Upper lobe of left lung (tissue), 6 donors: Measurements from ENCODE around the gene DUS1L. TPM values are rescaled to one million over a fixed set of nuclear protein-coding genes. Genes with fewer than 3 reads are reported as not detected.

Experiments used
- ATAC-seq, 2 donors: fragments of 200-7000 bp; cut with Tn5 transposase; one replicate each; pipeline ENCODE4 v1.9.1; 2022; ENCODE audit warnings: mild to moderate bottlenecking in 2 of 2, moderate library complexity in 2 of 2; ENCODE audit not compliant: low FRiP score in 2 of 2
- DNase-seq, 2 donors: peaks; one replicate each; pipeline ENCODE4 v3.0.0-alpha.2; 2019 to 2020
- H3K27ac ChIP-seq, 4 donors: fragments of 200-600 bp; sonication (generic); one replicate each; pipeline ENCODE4 v1.5.1; 2016 to 2019
- H3K27me3 ChIP-seq, 4 donors: fragments of 200-600 bp; sonication (generic); one replicate each; pipeline ENCODE4 v1.5.1; 2017 to 2019
- H3K36me3 ChIP-seq, 4 donors: fragments of 200-600 bp; sonication (generic); one replicate each; pipeline ENCODE4 v1.5.1; 2016 to 2019
- H3K4me1 ChIP-seq, 4 donors: fragments of 200-600 bp; sonication (generic); one replicate each; pipeline ENCODE4 v1.5.1; 2018 to 2019
- H3K4me3 ChIP-seq, 4 donors: fragments of 200-600 bp; sonication (generic); one replicate each; pipeline ENCODE4 v1.5.1; 2017 to 2019; ENCODE audit warnings: mild to moderate bottlenecking in 2 of 4, moderate library complexity in 1 of 4
- H3K9me3 ChIP-seq, 4 donors: fragments of 200-600 bp; sonication (generic); one replicate each; pipeline ENCODE4 v1.5.1; 2018 to 2019
- EP300 ChIP-seq, 4 donors: sonication (generic); formaldehyde crosslinking; IDR thresholded peaks; one replicate each; pipeline ENCODE4 v1.5.1; 2017; ENCODE audit warnings: antibody characterized with exemption in 4 of 4, control low read depth in 2 of 4
- POLR2A ChIP-seq, 4 donors: fragments of 450-650 bp; IDR thresholded peaks; one replicate each; pipeline ENCODE4 v1.5.1; 2016 to 2017; ENCODE audit warnings: antibody characterized with exemption in 4 of 4, mild to moderate bottlenecking in 2 of 4
- POLR2AphosphoS5 ChIP-seq, 2 donors: sonication (generic); formaldehyde crosslinking; IDR thresholded peaks; one replicate each; pipeline ENCODE4 v1.5.1; 2017; ENCODE audit warnings: antibody characterized with exemption in 2 of 2
- WGBS, 2 donors: methylation state at CpG; one replicate each; pipeline ENCODE4 v1.1.5; 2017 to 2018; 5-methylcytosine and 5-hydroxymethylcytosine counted together
- total RNA-seq, 6 donors: library from RNA; depleted of rRNA in 4 of 6; stranded (reverse); fragments of >200 nt in 4 of 6; gene quantifications; one replicate each; pipeline versions ENCODE4 v1.1.0 to v1.2.1, GENCODE V29; 2016 to 2021
- TF ChIP-seq, protein P1 (sequence below), 6 experiments: fragments of 450-650 bp in 4 of 6; fragments of 200-600 bp in 2 of 6; sonication (generic) in 2 of 6; IDR thresholded peaks; one replicate each; pipeline ENCODE4 v1.5.1; 2016 to 2019; ENCODE audit warnings: antibody characterized with exemption in 6 of 6
- donor health status: DM: no; HTN: no; CAD: no; lungs with moderate emphysema.
- donor health status: DM: no; HTN: yes; CAD: no; lungs with severe emphysema.

The DUS1L gene
- total RNA-seq, 6 donors from 2014 or later: 53.5 to 183 (median 106) TPM

GRCh38 chr17:82108038-82108437, 42.4 kb upstream of the DUS1L start:
- Histone ChIP-seq H3K4me1 (peaks cover 40 to 70% (median 49%) of the 10 kb centered on the region in 4 donors), H3K9me3 (no peaks in the 10 kb centered on the region), H3K36me3 (peaks cover 0 to 2% (median 0%) of the 10 kb centered on the region in 4 donors), H3K27ac (peak overlapping the region; percentile 85 to 92 (median 88)), H3K27me3 (no peaks in the 10 kb centered on the region), H3K4me3 (no peak overlapping the region)
- ATAC-seq (no peak), DNase-seq (peak in 1 of 2 donors; percentile 62)
- TF ChIP-seq EP300 (IDR thresholded peaks at IDR 0.05) (no peak), POLR2A (IDR thresholded peaks at IDR 0.05) (peak in 1 of 4 donors; percentile 16)
- TF ChIP-seq, protein P1, sequence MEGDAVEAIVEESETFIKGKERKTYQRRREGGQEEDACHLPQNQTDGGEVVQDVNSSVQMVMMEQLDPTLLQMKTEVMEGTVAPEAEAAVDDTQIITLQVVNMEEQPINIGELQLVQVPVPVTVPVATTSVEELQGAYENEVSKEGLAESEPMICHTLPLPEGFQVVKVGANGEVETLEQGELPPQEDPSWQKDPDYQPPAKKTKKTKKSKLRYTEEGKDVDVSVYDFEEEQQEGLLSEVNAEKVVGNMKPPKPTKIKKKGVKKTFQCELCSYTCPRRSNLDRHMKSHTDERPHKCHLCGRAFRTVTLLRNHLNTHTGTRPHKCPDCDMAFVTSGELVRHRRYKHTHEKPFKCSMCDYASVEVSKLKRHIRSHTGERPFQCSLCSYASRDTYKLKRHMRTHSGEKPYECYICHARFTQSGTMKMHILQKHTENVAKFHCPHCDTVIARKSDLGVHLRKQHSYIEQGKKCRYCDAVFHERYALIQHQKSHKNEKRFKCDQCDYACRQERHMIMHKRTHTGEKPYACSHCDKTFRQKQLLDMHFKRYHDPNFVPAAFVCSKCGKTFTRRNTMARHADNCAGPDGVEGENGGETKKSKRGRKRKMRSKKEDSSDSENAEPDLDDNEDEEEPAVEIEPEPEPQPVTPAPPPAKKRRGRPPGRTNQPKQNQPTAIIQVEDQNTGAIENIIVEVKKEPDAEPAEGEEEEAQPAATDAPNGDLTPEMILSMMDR (IDR thresholded peaks at IDR 0.05): no peak
- 79 to 84% methylated on average over 5 to 14 of the region's 14 CpGs for WGBS, 2 donors

DNA sequence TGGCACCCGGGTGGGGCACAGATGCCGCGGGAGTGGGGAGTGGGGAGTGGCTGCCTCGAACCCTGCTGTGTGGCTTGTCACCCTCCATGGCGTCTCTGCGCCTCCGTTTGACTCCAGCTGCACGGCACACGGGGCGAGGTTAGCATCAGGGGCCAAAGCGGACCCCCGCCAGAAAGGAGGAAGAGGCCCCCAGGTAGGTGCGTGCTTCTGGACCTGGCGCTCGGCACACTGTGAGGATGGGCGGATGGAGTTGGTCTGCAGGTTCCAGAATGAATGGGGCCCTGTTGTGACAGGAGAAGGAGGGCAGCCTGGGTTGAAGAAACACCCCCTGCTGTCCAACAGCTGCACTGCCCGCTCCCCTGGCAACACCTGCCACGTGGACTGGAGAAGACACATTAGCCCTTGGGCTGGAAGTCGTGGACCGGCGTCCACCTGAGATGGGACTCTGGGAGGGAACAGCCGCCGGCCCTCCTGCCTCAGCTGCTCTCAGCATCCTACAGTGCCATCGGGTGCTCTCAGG, 41.8 kb upstream of the DUS1L start:
- Histone ChIP-seq H3K9me3 (no peaks in the 10 kb centered on the region), H3K27me3 (no peaks in the 10 kb centered on the region), H3K27ac (peak overlapping the region; percentile 85 to 92 (median 88)), H3K4me3 (no peak overlapping the region), H3K4me1 (peaks cover 42 to 76% (median 53%) of the 10 kb centered on the region in 4 donors), H3K36me3 (no peaks in the 10 kb centered on the region)
- TF ChIP-seq POLR2A (IDR thresholded peaks at IDR 0.05) (no peak), EP300 (IDR thresholded peaks at IDR 0.05) (no peak)
- TF ChIP-seq, protein P1 (IDR thresholded peaks at IDR 0.05): peak in 1 of 6 experiments; percentile 37
- ATAC-seq (no peak), DNase-seq (peak in 1 of 2 donors; percentile 58)
- WGBS, 2 donors: 90 to 93% methylated on average over 13 to 24 of the region's 24 CpGs

GRCh38 chr17:82106688-82107305, 41.2 kb upstream of the DUS1L start:
- ATAC-seq (peak; percentile 2 to 3), DNase-seq (peak in 1 of 2 donors; percentile 58)
- H3K4me3 ChIP-seq: peak overlapping the region in 3 of 4 donors; percentile 12 to 41 (median 35)
- no peaks in the 10 kb centered on the region for H3K27me3 ChIP-seq
- TF ChIP-seq EP300 (IDR thresholded peaks at IDR 0.05) (no peak), POLR2A (IDR thresholded peaks at IDR 0.05) (no peak), POLR2AphosphoS5 (IDR thresholded peaks at IDR 0.05) (no peak)
- TF ChIP-seq, protein P1 (IDR thresholded peaks at IDR 0.05): no peak
- H3K4me1 ChIP-seq: peaks cover 42 to 74% (median 54%) of the 10 kb centered on the region in 4 donors
- no peaks in the 10 kb centered on the region for H3K36me3 ChIP-seq
- peak overlapping the region; percentile 85 to 92 (median 88) for H3K27ac ChIP-seq
- no peaks in the 10 kb centered on the region for H3K9me3 ChIP-seq
- WGBS, 2 donors: 38 to 67% methylated on average over 3 to 9 of the region's 9 CpGs

- DNase-seq (peak; percentile 84 to 90), ATAC-seq (peak; percentile 68 to 88)
- no peaks in the 10 kb centered on the region for H3K9me3 ChIP-seq
- 8 to 15% methylated on average over 12 to 24 of the region's 24 CpGs for WGBS, 2 donors
- peaks cover 42 to 76% (median 60%) of the 10 kb centered on the region in 4 donors for H3K4me1 ChIP-seq
- peak in 3 of 4 donors; percentile 12 to 81 (median 47) for TF ChIP-seq POLR2A (IDR thresholded peaks at IDR 0.05)
- TF ChIP-seq, protein P1 (IDR thresholded peaks at IDR 0.05): peak; percentile 36 to 88 (median 68)
- peak; percentile 55 to 70 for TF ChIP-seq POLR2AphosphoS5 (IDR thresholded peaks at IDR 0.05)
- TF ChIP-seq EP300 (IDR thresholded peaks at IDR 0.05): no peak
- peak overlapping the region in 3 of 4 donors; percentile 12 to 41 (median 35) for H3K4me3 ChIP-seq
- no peaks in the 10 kb centered on the region for H3K27me3 ChIP-seq
- peak overlapping the region; percentile 85 to 92 (median 88) for H3K27ac ChIP-seq
- no peaks in the 10 kb centered on the region for H3K36me3 ChIP-seq
Observed at GRCh38 chr17:82105882-82106687, 40.5 kb upstream of the DUS1L start.
